ENCODE results near the gene ETF1. TPM values are rescaled to one million over a fixed set of nuclear protein-coding genes. Genes with fewer than 3 reads are reported as not detected.

Gene ETF1
- total RNA-seq, 1 donor from 2014 or later, result 153 TPM

GRCh38 chr5:138559937-138560336 is 16.9 kb upstream of the ETF1 start:
- TF ChIP-seq CTCF (IDR thresholded peaks at IDR 0.05; ENCODE audit: insufficient read depth, low read depth, low read length) (no peak), EZH2 (IDR thresholded peaks at IDR 0.05; ENCODE audit: insufficient read depth, low read length) (no peak)
- H3K27ac Mint-ChIP-seq (ENCODE audit: unreplicated experiment), result no peak overlapping the region
- no peak overlapping the region for H3K4me3 Mint-ChIP-seq (ENCODE audit: unreplicated experiment)
- no peaks in the 10 kb centered on the region for H3K27me3 ChIP-seq (ENCODE audit: insufficient read depth, low read length)
- no peak overlapping the region for H2AFZ ChIP-seq (ENCODE audit: low read depth, low read length)
- no peaks in the 10 kb centered on the region for H3K9me3 ChIP-seq (ENCODE audit: insufficient read depth, low read depth, low read length)
- peaks cover 78% of the 10 kb centered on the region for H4K20me1 ChIP-seq (ENCODE audit: insufficient read depth, low read length)
- H3K4me2 ChIP-seq (ENCODE audit: low read length), result no peak overlapping the region
- no peaks in the 10 kb centered on the region for H3K27me3 Mint-ChIP-seq (ENCODE audit: low read depth, unreplicated experiment)
- H3K27ac ChIP-seq (ENCODE audit: low read depth, low read length), result no peak overlapping the region
- H3K4me3 ChIP-seq (ENCODE audit: insufficient read depth, low read depth, low read length), result no peak overlapping the region
- peaks cover 90% of the 10 kb centered on the region for H3K36me3 ChIP-seq (ENCODE audit: insufficient read depth, low read length)
- H3K9ac ChIP-seq (ENCODE audit: low read length), result no peak overlapping the region
- FAIRE-seq (no peak), DNase-seq (ENCODE audit: low read depth) (no peak)
- H3K36me3 Mint-ChIP-seq (ENCODE audit: low read depth, unreplicated experiment), result peaks cover 26% of the 10 kb centered on the region
- H3K4me1 Mint-ChIP-seq (ENCODE audit: low read depth, unreplicated experiment), result peaks cover 6% of the 10 kb centered on the region
- H3K4me1 ChIP-seq (ENCODE audit: insufficient read depth, low read length), result no peaks in the 10 kb centered on the region
- no peaks in the 10 kb centered on the region for H3K9me3 Mint-ChIP-seq (ENCODE audit: unreplicated experiment)
- peaks cover 67% of the 10 kb centered on the region for H3K79me2 ChIP-seq (ENCODE audit: insufficient read depth, low read length)

GRCh38 chr5:138557677-138558076 is 14.6 kb upstream of the ETF1 start:
- H3K4me2 ChIP-seq (ENCODE audit: low read length), result no peak overlapping the region
- H3K36me3 ChIP-seq (ENCODE audit: insufficient read depth, low read length), result peaks cover 87% of the 10 kb centered on the region

More at GRCh38 chr5:138557677-138558076, 14.6 kb upstream of the ETF1 start:
- H3K9me3 Mint-ChIP-seq (ENCODE audit: unreplicated experiment), result no peaks in the 10 kb centered on the region
- Histone ChIP-seq H3K9ac (ENCODE audit: low read length) (no peak overlapping the region), H3K27ac (ENCODE audit: low read depth, low read length) (no peak overlapping the region), H3K4me1 (ENCODE audit: insufficient read depth, low read length) (no peaks in the 10 kb centered on the region), H4K20me1 (ENCODE audit: insufficient read depth, low read length) (peaks cover 56% of the 10 kb centered on the region), H3K27me3 (ENCODE audit: insufficient read depth, low read length) (no peaks in the 10 kb centered on the region), H2AFZ (ENCODE audit: low read depth, low read length) (no peak overlapping the region), H3K79me2 (ENCODE audit: insufficient read depth, low read length) (peaks cover 45% of the 10 kb centered on the region), H3K9me3 (ENCODE audit: insufficient read depth, low read depth, low read length) (no peaks in the 10 kb centered on the region), H3K4me3 (ENCODE audit: insufficient read depth, low read depth, low read length) (no peak overlapping the region)
- no peak overlapping the region for H3K4me3 Mint-ChIP-seq (ENCODE audit: unreplicated experiment)
- peaks cover 3% of the 10 kb centered on the region for H3K4me1 Mint-ChIP-seq (ENCODE audit: low read depth, unreplicated experiment)
- TF ChIP-seq EZH2 (IDR thresholded peaks at IDR 0.05; ENCODE audit: insufficient read depth, low read length), result no peak
- TF ChIP-seq CTCF (IDR thresholded peaks at IDR 0.05; ENCODE audit: insufficient read depth, low read depth, low read length), result no peak
- H3K27me3 Mint-ChIP-seq (ENCODE audit: low read depth, unreplicated experiment), result no peaks in the 10 kb centered on the region
- H3K36me3 Mint-ChIP-seq (ENCODE audit: low read depth, unreplicated experiment), result peaks cover 31% of the 10 kb centered on the region
- DNase-seq (ENCODE audit: low read depth) (no peak), FAIRE-seq (no peak)
- H3K27ac Mint-ChIP-seq (ENCODE audit: unreplicated experiment), result no peak overlapping the region

All from astrocyte (in vitro differentiated cells and primary cell).